ENCODE data around the gene ERGIC3.

- no peak for TF ChIP-seq EZH2 (IDR thresholded peaks at IDR 0.05; ENCODE audit: insufficient read depth, poor library complexity, severe bottlenecking)
- no peak for TF ChIP-seq EZH2phosphoT487 (IDR thresholded peaks at IDR 0.05; ENCODE audit: insufficient read depth, low read depth)
Measured at GRCh38 chr20:35544436-35544835, 2.6 kb downstream of the ERGIC3 start.
